GM23248 (cell line): Measurements from ENCODE around the gene IL1F10. TPM values are rescaled to one million over a fixed set of nuclear protein-coding genes. Genes with fewer than 3 reads are reported as not detected.

ENCODE experiments used
- DNase-seq: peaks from one replicate; pipeline ENCODE4 v3.0.0-alpha.2; 2015
- H2AFZ ChIP-seq: fragments of 200-600 bp; sonication (generic); 2 replicates; pipeline ENCODE4 v1.6.1; 2016; ENCODE audit warnings: antibody characterized with exemption
- H3F3A ChIP-seq: fragments of 200-600 bp; sonication (generic); 2 replicates; pipeline ENCODE4 v1.6.1; 2016; ENCODE audit warnings: mild to moderate bottlenecking, antibody characterized with exemption, mixed run types; ENCODE audit not compliant: insufficient read depth
- H3K27ac ChIP-seq: fragments of 200-600 bp; sonication (generic); 2 replicates; pipeline ENCODE4 v1.5.1; 2016; ENCODE audit warnings: mild to moderate bottlenecking
- H3K27me3 ChIP-seq: fragments of 200-600 bp; sonication (generic); replicated peaks from 2 replicates; pipeline ENCODE4 v1.6.1; 2016; ENCODE audit warnings: mild to moderate bottlenecking; ENCODE audit not compliant: insufficient read depth
- H3K36me3 ChIP-seq: fragments of 200-600 bp; sonication (generic); 2 replicates; pipeline ENCODE4 v1.6.1; 2016; ENCODE audit warnings: low read depth, mild to moderate bottlenecking
- H3K4me1 ChIP-seq: fragments of 200-600 bp; sonication (generic); 2 replicates; pipeline ENCODE4 v1.6.1; 2016; ENCODE audit warnings: mild to moderate bottlenecking; ENCODE audit not compliant: insufficient read depth
- H3K4me2 ChIP-seq: fragments of 200-600 bp; sonication (generic); one replicate; pipeline ENCODE4 v1.6.1; 2016; ENCODE audit warnings: mild to moderate bottlenecking; ENCODE audit not compliant: unreplicated experiment
- H3K4me3 ChIP-seq: fragments of 200-600 bp; sonication (generic); 2 replicates; pipeline ENCODE4 v1.5.1; 2016; ENCODE audit warnings: mild to moderate bottlenecking
- H3K79me2 ChIP-seq: fragments of 200-600 bp; sonication (generic); 2 replicates; pipeline ENCODE4 v1.6.1; 2016; ENCODE audit warnings: mild to moderate bottlenecking; ENCODE audit not compliant: insufficient read depth
- H3K9ac ChIP-seq: fragments of 200-600 bp; sonication (generic); 2 replicates; pipeline ENCODE4 v1.6.1; 2016; ENCODE audit warnings: mild to moderate bottlenecking
- H3K9me2 ChIP-seq: fragments of 200-600 bp; sonication (generic); 2 replicates; pipeline ENCODE4 v1.6.1; 2016; ENCODE audit warnings: mixed run types, mild to moderate bottlenecking, moderate library complexity; ENCODE audit not compliant: insufficient read depth
- H3K9me3 ChIP-seq: fragments of 200-600 bp; sonication (generic); one replicate; pipeline ENCODE4 v1.6.1; 2017; ENCODE audit warnings: low read depth
- H4K20me1 ChIP-seq: fragments of 200-600 bp; sonication (generic); 2 replicates; pipeline ENCODE4 v1.6.0; 2016; ENCODE audit not compliant: insufficient read depth
- EZH2 ChIP-seq: fragments of 200-600 bp; sonication (generic); IDR thresholded peaks from 2 replicates; pipeline ENCODE4 v1.6.1; 2018; ENCODE audit warnings: antibody characterized with exemption, mild to moderate bottlenecking; ENCODE audit not compliant: insufficient read depth, poor library complexity, severe bottlenecking
- EZH2phosphoT487 ChIP-seq: fragments of 200-600 bp; sonication (generic); IDR thresholded peaks from 2 replicates; pipeline ENCODE4 v1.6.1; 2018; ENCODE audit warnings: antibody characterized with exemption, moderate library complexity, mild to moderate bottlenecking, low read depth; ENCODE audit not compliant: insufficient read depth
- WGBS, 2 experiments: methylation state at CpG; one replicate each; pipeline ENCODE4 v1.1.6; 2015 to 2017; ENCODE audit warnings: low lambda C conversion rate in 2 of 2, low coverage in 1 of 2; ENCODE audit errors: missing lambda C conversion rate in 2 of 2; 5-methylcytosine and 5-hydroxymethylcytosine counted together
- in situ Hi-C: fragments of 300-500 bp; cut with MboI; formaldehyde crosslinking; loops from 2 replicates; pipeline ENCODE4 v1.15.0; 2020
- polyA plus RNA-seq: library from polyadenylated mRNA; unstranded; fragments of >200 nt; fragmentation: Nextera tagmentation; extraction: Ambion mirVana; gene quantifications from 2 replicates; pipeline ENCODE4 v1.2.1, GENCODE V29; 2016
- total RNA-seq: library from RNA; depleted of rRNA; stranded (reverse); fragments of >200 nt; shearing (Covaris generic); gene quantifications from 2 replicates; pipeline ENCODE4 v1.2.3, GENCODE V29; 2014

IL1F10 gene
- total and polyA plus RNA-seq, 2 experiments from 2014 or later: not detected

DNA sequence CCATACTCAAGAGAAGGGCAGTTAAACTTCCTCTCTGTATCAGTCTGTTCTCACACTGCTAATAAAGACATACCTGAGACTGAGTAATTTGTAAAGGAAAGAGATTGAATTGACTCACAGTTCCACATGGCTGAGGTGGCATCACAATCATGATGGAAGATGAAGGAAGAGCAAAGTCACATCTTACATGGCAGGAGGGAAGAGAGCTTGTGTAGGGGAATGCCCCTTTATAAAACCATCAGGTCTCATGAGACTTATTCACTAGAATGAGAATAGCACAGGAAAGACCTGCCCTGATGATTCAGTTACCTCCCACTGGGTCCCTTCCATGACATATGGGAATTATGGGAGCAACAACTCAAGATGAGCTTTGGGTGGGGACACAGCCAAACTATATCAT is 13.7 kb upstream of the IL1F10 start:
- no peaks in the 10 kb centered on the region for H4K20me1 ChIP-seq
- no peaks in the 10 kb centered on the region for H3F3A ChIP-seq
- H3K9me3 ChIP-seq: no peaks in the 10 kb centered on the region
- no peaks in the 10 kb centered on the region for H3K79me2 ChIP-seq
- no peak overlapping the region for H3K27ac ChIP-seq
- no peaks in the 10 kb centered on the region for H3K9me2 ChIP-seq
- no peaks in the 10 kb centered on the region for H3K4me1 ChIP-seq
- H3K4me2 ChIP-seq: no peak overlapping the region
- H3K36me3 ChIP-seq: no peaks in the 10 kb centered on the region
- no peak overlapping the region for H3K9ac ChIP-seq
- in situ Hi-C loops: no loop called here
- H3K4me3 ChIP-seq: no peak overlapping the region
- no peak overlapping the region for H2AFZ ChIP-seq
- TF ChIP-seq EZH2: no peak
- no peak for TF ChIP-seq EZH2phosphoT487
- DNase-seq: no peak
- peaks cover 24% of the 10 kb centered on the region for H3K27me3 ChIP-seq

DNA sequence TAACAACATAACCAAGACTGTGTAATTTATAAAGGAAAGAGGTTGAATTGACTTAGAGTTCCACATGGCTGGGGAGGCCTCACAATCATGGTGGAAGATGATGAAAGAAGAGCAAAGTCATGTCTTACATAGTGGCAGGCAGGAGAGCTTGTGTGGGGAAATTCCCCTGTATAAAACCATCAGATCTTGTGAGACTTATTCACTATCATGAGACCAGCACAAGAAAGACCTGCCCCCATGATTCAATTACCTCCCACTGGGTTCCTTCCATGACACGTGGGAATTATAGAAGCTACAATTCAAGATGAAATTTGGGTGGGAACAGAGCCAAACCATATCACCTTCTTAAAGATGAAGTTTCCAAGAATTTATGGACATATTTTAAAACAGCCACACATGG is 11.2 kb upstream of the IL1F10 start:
- Histone ChIP-seq H3K4me2 (no peak overlapping the region), H3K4me3 (no peak overlapping the region), H3K9ac (no peak overlapping the region), H4K20me1 (no peaks in the 10 kb centered on the region), H2AFZ (no peak overlapping the region), H3K27ac (no peak overlapping the region), H3K4me1 (0 out of 2 replicates have a peak, but pooled peaks cover 5% of the 10 kb centered on the region), H3K9me3 (no peaks in the 10 kb centered on the region), H3K9me2 (no peaks in the 10 kb centered on the region), H3K36me3 (no peaks in the 10 kb centered on the region), H3F3A (no peaks in the 10 kb centered on the region), H3K79me2 (no peaks in the 10 kb centered on the region), H3K27me3 (peaks cover 27% of the 10 kb centered on the region)
- no peak for DNase-seq
- WGBS, 2 experiments: 7 to 8% methylated on average over 1 of the region's 1 CpG
- TF ChIP-seq EZH2phosphoT487 (no peak), EZH2 (no peak)
- in situ Hi-C loops: no loop called here

DNA sequence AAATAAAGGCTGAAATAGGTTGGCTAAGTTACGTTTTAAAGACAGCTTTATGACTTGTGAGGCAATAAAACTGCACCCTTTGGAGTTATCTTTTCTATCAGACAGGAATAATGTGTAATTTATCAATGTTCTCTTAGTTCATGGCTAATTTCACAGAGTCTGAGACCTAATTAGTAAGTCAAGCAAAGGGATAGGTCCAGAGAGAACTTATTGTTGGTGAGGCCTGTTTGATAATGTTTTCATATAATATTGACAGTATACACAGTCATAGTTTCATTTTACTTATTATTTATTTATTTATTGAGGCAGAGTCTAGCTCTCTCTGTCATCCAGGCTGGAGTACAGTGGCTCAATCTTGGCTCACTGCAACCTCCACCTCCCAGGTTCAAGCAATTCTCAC is 10.7 kb upstream of the IL1F10 start:
- in situ Hi-C loops: no loop called here
- 12 to 17% methylated on average over 1 of the region's 1 CpG for WGBS, 2 experiments
- Histone ChIP-seq H3K79me2 (no peaks in the 10 kb centered on the region), H3K9me3 (no peaks in the 10 kb centered on the region), H3F3A (no peaks in the 10 kb centered on the region), H3K4me2 (no peak overlapping the region), H4K20me1 (no peaks in the 10 kb centered on the region), H3K9ac (no peak overlapping the region), H3K36me3 (no peaks in the 10 kb centered on the region), H3K9me2 (no peaks in the 10 kb centered on the region), H3K4me1 (0 out of 2 replicates have a peak, but pooled peaks cover 5% of the 10 kb centered on the region), H3K27me3 (peaks cover 25% of the 10 kb centered on the region), H3K4me3 (no peak overlapping the region), H2AFZ (no peak overlapping the region), H3K27ac (no peak overlapping the region)
- TF ChIP-seq EZH2phosphoT487 (no peak), EZH2 (no peak)
- DNase-seq: no peak

DNA sequence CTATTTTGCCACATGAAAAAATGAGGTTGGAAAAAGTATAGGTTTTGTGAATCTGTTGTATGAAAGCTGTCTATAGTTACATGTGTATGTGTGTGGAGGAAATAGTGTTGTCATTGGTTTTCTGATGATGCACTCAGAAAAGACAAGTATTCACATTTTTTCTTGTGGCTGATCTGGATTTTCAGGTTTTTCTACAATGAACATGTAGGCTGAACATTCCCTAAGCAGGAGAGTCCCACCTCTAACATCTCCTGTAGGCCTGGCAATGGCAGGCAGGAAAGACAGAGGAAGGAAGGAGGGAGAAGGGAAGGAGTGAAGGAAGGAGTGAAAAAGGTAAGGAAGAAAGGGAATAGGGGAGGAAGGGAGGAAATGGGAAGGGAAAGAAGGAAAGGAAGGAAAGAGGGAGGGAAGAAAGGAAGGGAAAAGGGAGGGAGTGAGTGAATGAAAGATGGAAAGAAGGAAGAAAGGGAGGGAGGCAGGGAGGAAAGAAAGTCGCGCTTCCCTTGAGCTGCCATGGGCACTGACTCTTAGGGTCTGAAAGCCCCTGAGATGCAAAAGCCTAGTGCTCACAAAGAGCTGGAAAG is 9.3 kb upstream of the IL1F10 start:
- H3K4me3 ChIP-seq: no peak overlapping the region
- no peaks in the 10 kb centered on the region for H3K79me2 ChIP-seq
- H3K27me3 ChIP-seq: peaks cover 17% of the 10 kb centered on the region
- no peak overlapping the region for H3K9ac ChIP-seq
- no peaks in the 10 kb centered on the region for H3F3A ChIP-seq
- H3K4me2 ChIP-seq: no peak overlapping the region
- no peak overlapping the region for H3K27ac ChIP-seq
- no peaks in the 10 kb centered on the region for H4K20me1 ChIP-seq
- H3K4me1 ChIP-seq: 0 out of 2 replicates have a peak, but pooled peaks cover 5% of the 10 kb centered on the region
- in situ Hi-C loops: no loop called here
- TF ChIP-seq EZH2: no peak
- TF ChIP-seq EZH2phosphoT487: no peak
- no peak overlapping the region for H2AFZ ChIP-seq
- no peak for DNase-seq
- no peaks in the 10 kb centered on the region for H3K36me3 ChIP-seq
- no peaks in the 10 kb centered on the region for H3K9me3 ChIP-seq
- 69 to 100% methylated on average over 1 to 2 of the region's 2 CpGs for WGBS, 2 experiments
- H3K9me2 ChIP-seq: no peaks in the 10 kb centered on the region
